ENCODE data around the gene CCR3. TPM values are rescaled to one million over a fixed set of nuclear protein-coding genes. Genes with fewer than 3 reads are reported as not detected.

CCR3 gene
- total and polyA plus RNA-seq, 2 donors from 2014 or later, result not detected

- TF ChIP-seq CTCF (IDR thresholded peaks at IDR 0.05; ENCODE audit: borderline replicate concordance, extremely low read depth, insufficient read depth), result no peak
- H3K36me3 ChIP-seq (ENCODE audit: control insufficient read depth in 2 of 3, insufficient read depth in 3 of 3, low read length in 3 of 3), result no peaks in the 10 kb centered on the region
- DNase-seq (no peak), FAIRE-seq (no peak)
- no peaks in the 10 kb centered on the region for H3K4me1 ChIP-seq (ENCODE audit: control insufficient read depth in 2 of 3, insufficient read depth in 2 of 3, low read depth in 1 of 3, low read length in 3 of 3)
- H3K27me3 ChIP-seq (ENCODE audit: control insufficient read depth, insufficient read depth, low read length), result no peaks in the 10 kb centered on the region
- H3K4me3 ChIP-seq (ENCODE audit: low read length in 3 of 3), result no peak overlapping the region
- H3K9ac ChIP-seq (ENCODE audit: low read length in 3 of 3), result no peak overlapping the region
- H3K9me3 ChIP-seq (ENCODE audit: control insufficient read depth in 2 of 3, insufficient read depth in 1 of 3, low read length in 3 of 3), result no peaks in the 10 kb centered on the region
- intact Hi-C loops (cut with DNase I), result no loop called here
- no peak overlapping the region for H3K27ac ChIP-seq (ENCODE audit: low read depth in 2 of 2, low read length in 2 of 2)
These were observed 24.3 kb downstream of the CCR3 start for GRCh38 chr3:46266598-46266997.

GRCh38 chr3:46269556-46269955, 27.3 kb downstream of the CCR3 start:
- FAIRE-seq (no peak), DNase-seq (no peak)
- no peaks in the 10 kb centered on the region for H3K9me3 ChIP-seq (ENCODE audit: control insufficient read depth in 2 of 3, insufficient read depth in 1 of 3, low read length in 3 of 3)
- no peak overlapping the region for H3K27ac ChIP-seq (ENCODE audit: low read depth in 2 of 2, low read length in 2 of 2)
- no peaks in the 10 kb centered on the region for H3K36me3 ChIP-seq (ENCODE audit: control insufficient read depth in 2 of 3, insufficient read depth in 3 of 3, low read length in 3 of 3)
- H3K9ac ChIP-seq (ENCODE audit: low read length in 3 of 3), result no peak overlapping the region
- TF ChIP-seq CTCF (IDR thresholded peaks at IDR 0.05; ENCODE audit: borderline replicate concordance, extremely low read depth, insufficient read depth), result no peak
- no peaks in the 10 kb centered on the region for H3K4me1 ChIP-seq (ENCODE audit: control insufficient read depth in 2 of 3, insufficient read depth in 2 of 3, low read depth in 1 of 3, low read length in 3 of 3)
- no peak overlapping the region for H3K4me3 ChIP-seq (ENCODE audit: low read length in 3 of 3)
- intact Hi-C loops (cut with DNase I), result no loop called here
- H3K27me3 ChIP-seq (ENCODE audit: control insufficient read depth, insufficient read depth, low read length), result no peaks in the 10 kb centered on the region

GRCh38 chr3:46270474-46270873, 28.2 kb downstream of the CCR3 start:
- intact Hi-C loops (cut with DNase I), result no loop called here
- Histone ChIP-seq H3K27ac (ENCODE audit: low read depth in 2 of 2, low read length in 2 of 2) (no peak overlapping the region), H3K9me3 (ENCODE audit: control insufficient read depth in 2 of 3, insufficient read depth in 1 of 3, low read length in 3 of 3) (no peaks in the 10 kb centered on the region), H3K4me1 (ENCODE audit: control insufficient read depth in 2 of 3, insufficient read depth in 2 of 3, low read depth in 1 of 3, low read length in 3 of 3) (no peaks in the 10 kb centered on the region), H3K4me3 (ENCODE audit: low read length in 3 of 3) (no peak overlapping the region), H3K36me3 (ENCODE audit: control insufficient read depth in 2 of 3, insufficient read depth in 3 of 3, low read length in 3 of 3) (no peaks in the 10 kb centered on the region), H3K9ac (ENCODE audit: low read length in 3 of 3) (no peak overlapping the region), H3K27me3 (ENCODE audit: control insufficient read depth, insufficient read depth, low read length) (no peaks in the 10 kb centered on the region)
- FAIRE-seq (no peak), DNase-seq (no peak)
- TF ChIP-seq CTCF (IDR thresholded peaks at IDR 0.05; ENCODE audit: borderline replicate concordance, extremely low read depth, insufficient read depth), result no peak

- H3K4me3 ChIP-seq (ENCODE audit: low read length in 3 of 3), result no peak overlapping the region
- TF ChIP-seq CTCF (IDR thresholded peaks at IDR 0.05; ENCODE audit: borderline replicate concordance, extremely low read depth, insufficient read depth), result no peak
- no peak overlapping the region for H3K27ac ChIP-seq (ENCODE audit: low read depth in 2 of 2, low read length in 2 of 2)
- intact Hi-C loops (cut with DNase I), result no loop called here
- no peak overlapping the region for H3K9ac ChIP-seq (ENCODE audit: low read length in 3 of 3)
- no peaks in the 10 kb centered on the region for H3K36me3 ChIP-seq (ENCODE audit: control insufficient read depth in 2 of 3, insufficient read depth in 3 of 3, low read length in 3 of 3)
- FAIRE-seq, result no peak
- no peaks in the 10 kb centered on the region for H3K9me3 ChIP-seq (ENCODE audit: control insufficient read depth in 2 of 3, insufficient read depth in 1 of 3, low read length in 3 of 3)
- H3K27me3 ChIP-seq (ENCODE audit: control insufficient read depth, insufficient read depth, low read length), result no peaks in the 10 kb centered on the region
- H3K4me1 ChIP-seq (ENCODE audit: control insufficient read depth in 2 of 3, insufficient read depth in 2 of 3, low read depth in 1 of 3, low read length in 3 of 3), result no peaks in the 10 kb centered on the region
- no peak for DNase-seq
These were observed 29.0 kb downstream of the CCR3 start for GRCh38 chr3:46271209-46271745.

All from kidney (tissue), 14 donors.